Esophagus squamous epithelium (tissue), 4 donors: Measurements from ENCODE around the gene METTL9.

Experiments used
- POLR2A ChIP-seq, 4 donors: fragments of 450-650 bp; IDR thresholded peaks; one replicate each; pipeline ENCODE4 v1.6.1; 2017; ENCODE audit warnings: antibody characterized with exemption in 4 of 4, mild to moderate bottlenecking in 4 of 4, moderate library complexity in 3 of 4
- TF ChIP-seq, protein P1 (sequence below), 6 experiments: fragments of 450-650 bp in 4 of 6; fragments of 200-600 bp in 2 of 6; sonication (generic) in 2 of 6; IDR thresholded peaks; one replicate each; pipeline ENCODE4 v1.5.1; 2016 to 2019; ENCODE audit warnings: antibody characterized with exemption in 6 of 6, mild to moderate bottlenecking in 4 of 6, moderate library complexity in 4 of 6

GRCh38 chr16:21565861-21566669 lies 33.3 kb upstream of the METTL9 start:
- no peak for TF ChIP-seq POLR2A (IDR thresholded peaks at IDR 0.05)
- TF ChIP-seq, protein P1, sequence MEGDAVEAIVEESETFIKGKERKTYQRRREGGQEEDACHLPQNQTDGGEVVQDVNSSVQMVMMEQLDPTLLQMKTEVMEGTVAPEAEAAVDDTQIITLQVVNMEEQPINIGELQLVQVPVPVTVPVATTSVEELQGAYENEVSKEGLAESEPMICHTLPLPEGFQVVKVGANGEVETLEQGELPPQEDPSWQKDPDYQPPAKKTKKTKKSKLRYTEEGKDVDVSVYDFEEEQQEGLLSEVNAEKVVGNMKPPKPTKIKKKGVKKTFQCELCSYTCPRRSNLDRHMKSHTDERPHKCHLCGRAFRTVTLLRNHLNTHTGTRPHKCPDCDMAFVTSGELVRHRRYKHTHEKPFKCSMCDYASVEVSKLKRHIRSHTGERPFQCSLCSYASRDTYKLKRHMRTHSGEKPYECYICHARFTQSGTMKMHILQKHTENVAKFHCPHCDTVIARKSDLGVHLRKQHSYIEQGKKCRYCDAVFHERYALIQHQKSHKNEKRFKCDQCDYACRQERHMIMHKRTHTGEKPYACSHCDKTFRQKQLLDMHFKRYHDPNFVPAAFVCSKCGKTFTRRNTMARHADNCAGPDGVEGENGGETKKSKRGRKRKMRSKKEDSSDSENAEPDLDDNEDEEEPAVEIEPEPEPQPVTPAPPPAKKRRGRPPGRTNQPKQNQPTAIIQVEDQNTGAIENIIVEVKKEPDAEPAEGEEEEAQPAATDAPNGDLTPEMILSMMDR (IDR thresholded peaks at IDR 0.05) = no peak
